HepG2 (cell line): ENCODE data around the gene CKAP5. TPM values are rescaled to one million over a fixed set of nuclear protein-coding genes. Genes with fewer than 3 reads are reported as not detected.

Experiments
- GATAD2A ChIP-seq: IDR thresholded peaks from 2 replicates; pipeline ENCODE4 v1.6.1; 2016
- GTF2F1 ChIP-seq: fragments of 150-350 bp; IDR thresholded peaks from 2 replicates; pipeline ENCODE4 v1.6.1; 2014; ENCODE audit warnings: low read length
- NFIC ChIP-seq: IDR thresholded peaks from 2 replicates; pipeline ENCODE4 v1.6.1; 2012; ENCODE audit warnings: mild to moderate bottlenecking, low read length, inconsistent platforms
- POLR2A ChIP-seq, 2 experiments: IDR thresholded peaks; 2 replicates each; pipeline ENCODE4 v1.6.1; 2011; ENCODE audit warnings: low read depth in 2 of 2, low read length in 2 of 2, mild to moderate bottlenecking in 1 of 2, moderate library complexity in 1 of 2; ENCODE audit not compliant: insufficient read depth in 1 of 2
- ZKSCAN8 ChIP-seq: IDR thresholded peaks from 2 replicates; pipeline ENCODE4 v1.6.1; 2016; ENCODE audit warnings: borderline replicate concordance, missing genetic modification reagents, missing compliant biosample characterization
- ZNF138 ChIP-seq: sonication (generic); formaldehyde crosslinking; IDR thresholded peaks from 2 replicates; pipeline ENCODE4 v1.5.0; 2020; ENCODE audit warnings: mild to moderate bottlenecking, low read depth, missing genetic modification reagents
- ZNF20 ChIP-seq: sonication (generic); formaldehyde crosslinking; IDR thresholded peaks from 2 replicates; pipeline ENCODE4 v1.4.0; 2020; ENCODE audit warnings: mild to moderate bottlenecking, moderate library complexity, missing genetic modification reagents
- ZNF225 ChIP-seq: sonication (generic); formaldehyde crosslinking; IDR thresholded peaks from 2 replicates; pipeline ENCODE4 v1.4.0; 2020; ENCODE audit warnings: mild to moderate bottlenecking, missing genetic modification reagents
- ZNF446 ChIP-seq: sonication (generic); formaldehyde crosslinking; IDR thresholded peaks from 2 replicates; pipeline ENCODE4 v1.5.0; 2020; ENCODE audit warnings: mild to moderate bottlenecking, missing genetic modification reagents
- ZNF556 ChIP-seq: sonication (generic); formaldehyde crosslinking; IDR thresholded peaks from 2 replicates; pipeline ENCODE4 v1.4.0; 2020; ENCODE audit warnings: mild to moderate bottlenecking, missing genetic modification reagents, borderline replicate concordance
- polyA plus RNA-seq, 8 experiments: library from polyadenylated mRNA; depleted of rRNA in 3 of 8; stranded (reverse) in 7 of 8; unstranded in 1 of 8; fragments of >200 nt; fragmentation: Illumina TruSeq in 4 of 8; extraction: Trizol in 4 of 8; gene quantifications; 2 replicates each; pipeline versions ENCODE4 v1.2.1 to v1.2.3, GENCODE V29; 2011 to 2016; ENCODE audit warnings: low read depth in 4 of 8, missing spikeins in 1 of 8, mixed read lengths in 1 of 8; ENCODE audit not compliant: insufficient read depth in 1 of 8
- total RNA-seq, 5 experiments: library from RNA; depleted of rRNA; stranded (reverse); fragments of >200 nt; fragmentation: Illumina TruSeq; extraction: Trizol; gene quantifications; 2 replicates each; pipeline ENCODE4 v1.2.3, GENCODE V29; 2016; ENCODE audit warnings: low read depth in 1 of 5
- TF ChIP-seq, protein P1 (sequence below): IDR thresholded peaks from 2 replicates; pipeline ENCODE4 v1.6.1; 2012; ENCODE audit warnings: inconsistent platforms
- TF ChIP-seq, protein P2 (sequence below): IDR thresholded peaks from 2 replicates; pipeline ENCODE4 v1.6.1; 2018; ENCODE audit warnings: missing genetic modification reagents
- TF ChIP-seq, protein P3 (sequence below): sonication (generic); formaldehyde crosslinking; IDR thresholded peaks from 2 replicates; pipeline ENCODE4 v1.4.0; 2020; ENCODE audit warnings: missing genetic modification reagents, low read depth, mild to moderate bottlenecking, borderline replicate concordance
- TF ChIP-seq, protein P4 (sequence below): sonication (generic); formaldehyde crosslinking; IDR thresholded peaks from 2 replicates; pipeline ENCODE4 v1.5.1; 2020; ENCODE audit warnings: missing genetic modification reagents, mild to moderate bottlenecking, borderline replicate concordance
- TF ChIP-seq, protein P5 (sequence below): IDR thresholded peaks from 2 replicates; pipeline ENCODE4 v1.6.1; 2016; ENCODE audit warnings: missing compliant biosample characterization, missing genetic modification reagents, borderline replicate concordance
- TF ChIP-seq, protein P6 (sequence below): sonication (generic); formaldehyde crosslinking; IDR thresholded peaks from 2 replicates; pipeline ENCODE4 v1.5.0; 2020; ENCODE audit warnings: mild to moderate bottlenecking, missing genetic modification reagents, borderline replicate concordance

Gene CKAP5
- total and polyA plus RNA-seq, 2 of the 13 experiments (the other 11 are each of a cell fraction or from before 2014, with no cell fraction given) = 79.2 to 103 TPM

DNA sequence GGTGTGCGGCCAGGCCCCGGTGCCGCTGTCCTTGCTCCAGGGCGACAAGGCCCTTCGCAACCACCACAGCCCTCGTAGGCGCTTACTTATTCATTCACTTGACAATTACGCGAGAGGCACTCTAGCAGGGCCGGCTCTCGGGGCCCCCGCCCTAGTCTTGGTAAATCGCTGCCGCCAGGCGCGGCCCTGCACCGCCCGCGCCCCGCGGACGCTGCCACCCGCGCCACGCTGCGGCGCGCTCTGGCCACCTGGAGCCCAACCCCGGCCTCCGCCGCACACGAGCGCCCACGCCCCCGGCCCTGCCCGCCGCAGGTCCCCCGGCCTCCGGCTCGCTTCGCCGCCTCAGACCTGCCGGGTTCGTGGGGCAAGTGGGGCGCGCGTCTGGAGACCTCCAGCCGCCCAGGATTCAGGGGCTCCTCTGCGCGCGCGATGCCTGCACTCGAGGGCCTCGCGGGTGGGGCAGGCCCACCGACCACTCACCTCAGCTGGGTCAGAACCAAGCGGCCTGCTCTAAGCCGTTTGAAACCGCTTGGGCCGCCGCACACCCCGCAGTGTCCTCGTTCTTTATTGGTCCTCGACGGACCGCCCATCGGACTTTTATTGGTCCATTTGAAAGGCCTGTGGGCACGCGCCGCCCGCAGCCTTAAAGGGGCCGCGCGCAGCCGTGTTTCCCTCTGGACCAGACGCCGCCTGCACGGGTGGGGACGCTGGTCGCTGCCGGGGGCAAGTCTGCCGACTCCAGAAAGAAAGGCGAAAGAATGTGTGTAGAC, at the start of gene CKAP5 (continued):
- TF ChIP-seq, protein P1, sequence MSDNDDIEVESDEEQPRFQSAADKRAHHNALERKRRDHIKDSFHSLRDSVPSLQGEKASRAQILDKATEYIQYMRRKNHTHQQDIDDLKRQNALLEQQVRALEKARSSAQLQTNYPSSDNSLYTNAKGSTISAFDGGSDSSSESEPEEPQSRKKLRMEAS = peak; percentile 91
- TF ChIP-seq ZKSCAN8 (CRISPR knock-in tag) (no peak), NFIC (0 out of 2 replicates have a peak, but pooled peaks have one; percentile 12), ZNF138 (CRISPR knock-in tag) (peak; percentile 88; the same call in 1 of the 2 replicates), ZNF446 (CRISPR knock-in tag) (peak; percentile 61; the same call in 1 of the 2 replicates), ZNF556 (no peak), POLR2A (IDR thresholded peaks at IDR 0.05; ENCODE audit: insufficient read depth in 1 of 2, low read depth in 2 of 2, low read length in 2 of 2) (peak; percentile 80 to 84), GTF2F1 (no peak), ZNF225 (CRISPR knock-in tag) (no peak), ZNF20 (CRISPR knock-in tag) (no peak), GATAD2A (CRISPR knock-in tag) (no peak)
- TF ChIP-seq, protein P2, sequence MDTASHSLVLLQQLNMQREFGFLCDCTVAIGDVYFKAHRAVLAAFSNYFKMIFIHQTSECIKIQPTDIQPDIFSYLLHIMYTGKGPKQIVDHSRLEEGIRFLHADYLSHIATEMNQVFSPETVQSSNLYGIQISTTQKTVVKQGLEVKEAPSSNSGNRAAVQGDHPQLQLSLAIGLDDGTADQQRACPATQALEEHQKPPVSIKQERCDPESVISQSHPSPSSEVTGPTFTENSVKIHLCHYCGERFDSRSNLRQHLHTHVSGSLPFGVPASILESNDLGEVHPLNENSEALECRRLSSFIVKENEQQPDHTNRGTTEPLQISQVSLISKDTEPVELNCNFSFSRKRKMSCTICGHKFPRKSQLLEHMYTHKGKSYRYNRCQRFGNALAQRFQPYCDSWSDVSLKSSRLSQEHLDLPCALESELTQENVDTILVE (CRISPR knock-in tag) = 0 out of 2 replicates have a peak, but pooled peaks have one; percentile 25
- TF ChIP-seq, protein P3, sequence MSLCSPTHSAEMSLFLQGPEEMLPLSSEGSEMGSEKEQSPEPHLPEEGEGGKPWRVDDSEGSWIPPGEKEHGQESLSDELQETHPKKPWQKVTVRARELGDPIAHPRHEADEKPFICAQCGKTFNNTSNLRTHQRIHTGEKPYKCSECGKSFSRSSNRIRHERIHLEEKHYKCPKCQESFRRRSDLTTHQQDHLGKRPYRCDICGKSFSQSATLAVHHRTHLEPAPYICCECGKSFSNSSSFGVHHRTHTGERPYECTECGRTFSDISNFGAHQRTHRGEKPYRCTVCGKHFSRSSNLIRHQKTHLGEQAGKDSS (CRISPR knock-in tag) = no peak; the same call in none of the 2 replicates
- TF ChIP-seq, protein P4, sequence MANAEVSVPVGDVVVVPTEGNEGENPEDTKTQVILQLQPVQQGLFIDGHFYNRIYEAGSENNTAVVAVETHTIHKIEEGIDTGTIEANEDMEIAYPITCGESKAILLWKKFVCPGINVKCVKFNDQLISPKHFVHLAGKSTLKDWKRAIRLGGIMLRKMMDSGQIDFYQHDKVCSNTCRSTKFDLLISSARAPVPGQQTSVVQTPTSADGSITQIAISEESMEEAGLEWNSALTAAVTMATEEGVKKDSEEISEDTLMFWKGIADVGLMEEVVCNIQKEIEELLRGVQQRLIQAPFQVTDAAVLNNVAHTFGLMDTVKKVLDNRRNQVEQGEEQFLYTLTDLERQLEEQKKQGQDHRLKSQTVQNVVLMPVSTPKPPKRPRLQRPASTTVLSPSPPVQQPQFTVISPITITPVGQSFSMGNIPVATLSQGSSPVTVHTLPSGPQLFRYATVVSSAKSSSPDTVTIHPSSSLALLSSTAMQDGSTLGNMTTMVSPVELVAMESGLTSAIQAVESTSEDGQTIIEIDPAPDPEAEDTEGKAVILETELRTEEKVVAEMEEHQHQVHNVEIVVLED (CRISPR knock-in tag) = peak; percentile 88
- TF ChIP-seq, protein P5, sequence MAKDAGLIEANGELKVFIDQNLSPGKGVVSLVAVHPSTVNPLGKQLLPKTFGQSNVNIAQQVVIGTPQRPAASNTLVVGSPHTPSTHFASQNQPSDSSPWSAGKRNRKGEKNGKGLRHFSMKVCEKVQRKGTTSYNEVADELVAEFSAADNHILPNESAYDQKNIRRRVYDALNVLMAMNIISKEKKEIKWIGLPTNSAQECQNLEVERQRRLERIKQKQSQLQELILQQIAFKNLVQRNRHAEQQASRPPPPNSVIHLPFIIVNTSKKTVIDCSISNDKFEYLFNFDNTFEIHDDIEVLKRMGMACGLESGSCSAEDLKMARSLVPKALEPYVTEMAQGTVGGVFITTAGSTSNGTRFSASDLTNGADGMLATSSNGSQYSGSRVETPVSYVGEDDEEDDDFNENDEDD = peak; percentile 98
- TF ChIP-seq, protein P6, sequence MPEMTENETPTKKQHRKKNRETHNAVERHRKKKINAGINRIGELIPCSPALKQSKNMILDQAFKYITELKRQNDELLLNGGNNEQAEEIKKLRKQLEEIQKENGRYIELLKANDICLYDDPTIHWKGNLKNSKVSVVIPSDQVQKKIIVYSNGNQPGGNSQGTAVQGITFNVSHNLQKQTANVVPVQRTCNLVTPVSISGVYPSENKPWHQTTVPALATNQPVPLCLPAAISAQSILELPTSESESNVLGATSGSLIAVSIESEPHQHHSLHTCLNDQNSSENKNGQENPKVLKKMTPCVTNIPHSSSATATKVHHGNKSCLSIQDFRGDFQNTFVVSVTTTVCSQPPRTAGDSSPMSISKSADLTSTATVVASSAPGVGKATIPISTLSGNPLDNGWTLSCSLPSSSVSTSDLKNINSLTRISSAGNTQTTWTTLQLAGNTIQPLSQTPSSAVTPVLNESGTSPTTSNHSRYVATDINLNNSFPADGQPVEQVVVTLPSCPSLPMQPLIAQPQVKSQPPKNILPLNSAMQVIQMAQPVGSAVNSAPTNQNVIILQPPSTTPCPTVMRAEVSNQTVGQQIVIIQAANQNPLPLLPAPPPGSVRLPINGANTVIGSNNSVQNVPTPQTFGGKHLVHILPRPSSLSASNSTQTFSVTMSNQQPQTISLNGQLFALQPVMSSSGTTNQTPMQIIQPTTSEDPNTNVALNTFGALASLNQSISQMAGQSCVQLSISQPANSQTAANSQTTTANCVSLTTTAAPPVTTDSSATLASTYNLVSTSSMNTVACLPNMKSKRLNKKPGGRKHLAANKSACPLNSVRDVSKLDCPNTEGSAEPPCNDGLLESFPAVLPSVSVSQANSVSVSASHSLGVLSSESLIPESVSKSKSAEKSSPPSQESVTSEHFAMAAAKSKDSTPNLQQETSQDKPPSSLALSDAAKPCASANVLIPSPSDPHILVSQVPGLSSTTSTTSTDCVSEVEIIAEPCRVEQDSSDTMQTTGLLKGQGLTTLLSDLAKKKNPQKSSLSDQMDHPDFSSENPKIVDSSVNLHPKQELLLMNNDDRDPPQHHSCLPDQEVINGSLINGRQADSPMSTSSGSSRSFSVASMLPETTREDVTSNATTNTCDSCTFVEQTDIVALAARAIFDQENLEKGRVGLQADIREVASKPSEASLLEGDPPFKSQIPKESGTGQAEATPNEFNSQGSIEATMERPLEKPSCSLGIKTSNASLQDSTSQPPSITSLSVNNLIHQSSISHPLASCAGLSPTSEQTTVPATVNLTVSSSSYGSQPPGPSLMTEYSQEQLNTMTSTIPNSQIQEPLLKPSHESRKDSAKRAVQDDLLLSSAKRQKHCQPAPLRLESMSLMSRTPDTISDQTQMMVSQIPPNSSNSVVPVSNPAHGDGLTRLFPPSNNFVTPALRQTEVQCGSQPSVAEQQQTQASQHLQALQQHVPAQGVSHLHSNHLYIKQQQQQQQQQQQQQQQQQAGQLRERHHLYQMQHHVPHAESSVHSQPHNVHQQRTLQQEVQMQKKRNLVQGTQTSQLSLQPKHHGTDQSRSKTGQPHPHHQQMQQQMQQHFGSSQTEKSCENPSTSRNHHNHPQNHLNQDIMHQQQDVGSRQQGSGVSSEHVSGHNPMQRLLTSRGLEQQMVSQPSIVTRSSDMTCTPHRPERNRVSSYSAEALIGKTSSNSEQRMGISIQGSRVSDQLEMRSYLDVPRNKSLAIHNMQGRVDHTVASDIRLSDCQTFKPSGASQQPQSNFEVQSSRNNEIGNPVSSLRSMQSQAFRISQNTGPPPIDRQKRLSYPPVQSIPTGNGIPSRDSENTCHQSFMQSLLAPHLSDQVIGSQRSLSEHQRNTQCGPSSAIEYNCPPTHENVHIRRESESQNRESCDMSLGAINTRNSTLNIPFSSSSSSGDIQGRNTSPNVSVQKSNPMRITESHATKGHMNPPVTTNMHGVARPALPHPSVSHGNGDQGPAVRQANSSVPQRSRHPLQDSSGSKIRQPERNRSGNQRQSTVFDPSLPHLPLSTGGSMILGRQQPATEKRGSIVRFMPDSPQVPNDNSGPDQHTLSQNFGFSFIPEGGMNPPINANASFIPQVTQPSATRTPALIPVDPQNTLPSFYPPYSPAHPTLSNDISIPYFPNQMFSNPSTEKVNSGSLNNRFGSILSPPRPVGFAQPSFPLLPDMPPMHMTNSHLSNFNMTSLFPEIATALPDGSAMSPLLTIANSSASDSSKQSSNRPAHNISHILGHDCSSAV (CRISPR knock-in tag) = no peak
